Stimulated activated CD4-positive, alpha-beta T cell treated with anti-CD3 and anti-CD28 coated beads, TNF-alpha, amount 100 ng/mL, for 48 hours (primary cell): Measurements from ENCODE around the gene HES7.
"Not testable (repeated sequence)": the region's sequence is repeated elsewhere in the genome, so short reads cannot be mapped to it uniquely, and the experiment has no call there.

Source experiments
- DNase-seq, 3 donors: peaks; one replicate each; pipeline ENCODE4 v3.0.0-alpha.2; 2020; ENCODE audit warnings: low read depth in 3 of 3

The HES7 gene

DNA sequence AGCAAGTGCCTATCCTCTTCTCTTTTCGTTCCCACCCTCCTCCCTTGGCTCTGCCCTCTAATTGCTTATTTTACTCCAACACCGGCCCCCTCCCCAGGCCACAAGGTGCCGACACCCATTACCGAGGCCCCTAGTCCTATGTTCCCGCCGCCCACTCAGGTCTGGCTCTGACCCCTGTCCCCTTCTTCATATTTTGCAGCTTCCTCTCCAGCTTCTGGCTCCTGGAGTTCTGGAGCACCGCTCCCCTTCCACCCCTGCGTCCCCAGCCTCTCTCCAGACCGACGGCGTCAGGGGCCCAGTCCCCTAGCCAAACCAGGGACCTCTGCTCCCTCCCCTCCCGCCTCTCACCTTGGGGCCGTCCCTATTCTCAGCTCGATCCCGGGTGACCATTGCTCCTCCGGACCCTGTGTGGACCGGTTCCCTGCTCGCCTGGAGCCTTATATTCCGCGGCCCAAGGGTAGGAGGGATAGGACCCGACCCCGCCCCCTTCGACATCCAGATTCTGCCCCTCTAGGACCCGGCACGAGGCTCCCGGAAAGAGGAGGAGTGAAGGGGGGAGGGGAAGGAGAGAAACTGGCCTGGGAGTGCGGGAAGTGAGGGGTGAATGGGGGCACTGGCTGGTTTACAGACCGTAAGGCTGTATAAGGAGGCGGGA lies at the start of gene HES7:
Gene HES7, minus strand, starts transcription at position 412 of the 655 bp plus-strand sequence. Its CDS starts 22 bp downstream, at position 390.
- DNase-seq, result no peak

DNA sequence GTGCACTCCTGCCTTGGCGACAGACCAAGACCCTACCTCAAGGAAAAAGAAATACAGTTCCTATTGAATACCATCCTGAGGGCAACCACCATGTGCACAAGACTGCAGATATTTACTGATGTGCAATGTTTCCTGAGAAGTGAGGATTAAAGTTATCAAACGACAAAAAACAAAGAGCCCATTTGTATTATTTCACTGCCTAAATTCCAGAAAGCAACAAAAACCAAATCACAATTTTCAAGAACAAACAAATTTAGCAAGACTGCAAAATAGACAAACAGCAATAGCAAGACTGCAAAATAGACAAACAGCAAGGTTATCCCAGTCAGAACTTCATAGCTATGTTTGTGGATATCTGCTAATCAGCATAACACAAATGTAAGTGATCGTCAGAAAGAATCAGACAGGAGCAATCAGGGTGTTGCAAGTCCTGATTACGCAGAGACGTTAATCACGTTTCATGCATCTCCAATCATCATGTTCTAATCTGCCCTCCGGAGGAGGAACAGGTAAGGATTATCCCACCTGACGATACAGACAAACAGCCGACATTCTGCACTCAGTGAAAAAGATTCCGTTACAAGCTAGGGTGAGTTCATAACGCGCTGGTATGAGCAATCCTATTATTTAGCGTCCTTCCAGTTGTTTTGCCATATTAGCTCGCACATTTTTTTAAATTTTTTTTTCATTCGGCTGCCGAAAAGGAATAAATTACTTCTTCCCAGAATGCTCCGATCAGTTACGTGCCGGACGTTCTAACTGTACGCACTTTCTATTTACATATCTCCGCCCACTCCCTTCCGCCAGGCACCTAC lies 49.4 kb upstream of the HES7 start:
- DNase-seq, result peak in 2 of 3 donors; percentile 67 to 77

DNA sequence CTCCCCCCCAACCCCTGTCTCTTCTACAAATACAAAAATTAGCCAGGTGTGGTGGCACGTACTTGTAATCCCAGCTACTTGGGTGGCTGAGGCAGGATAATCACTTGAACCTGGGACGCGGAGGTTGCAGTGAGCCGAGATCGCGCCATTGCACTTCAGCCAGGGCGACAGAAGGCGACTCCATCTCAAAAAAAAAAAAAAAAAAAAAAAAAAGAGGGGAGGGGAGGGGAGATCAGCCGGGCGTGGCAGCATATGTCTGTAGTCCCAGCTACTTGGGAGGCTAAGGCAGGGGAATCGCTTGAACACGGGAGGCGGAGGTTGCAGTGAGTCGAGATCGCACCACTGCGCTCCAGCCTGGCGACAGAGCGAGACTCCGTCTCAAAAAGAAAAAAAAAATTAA lies 46.3 kb upstream of the HES7 start:
- not testable (repeated sequence) for DNase-seq

DNA sequence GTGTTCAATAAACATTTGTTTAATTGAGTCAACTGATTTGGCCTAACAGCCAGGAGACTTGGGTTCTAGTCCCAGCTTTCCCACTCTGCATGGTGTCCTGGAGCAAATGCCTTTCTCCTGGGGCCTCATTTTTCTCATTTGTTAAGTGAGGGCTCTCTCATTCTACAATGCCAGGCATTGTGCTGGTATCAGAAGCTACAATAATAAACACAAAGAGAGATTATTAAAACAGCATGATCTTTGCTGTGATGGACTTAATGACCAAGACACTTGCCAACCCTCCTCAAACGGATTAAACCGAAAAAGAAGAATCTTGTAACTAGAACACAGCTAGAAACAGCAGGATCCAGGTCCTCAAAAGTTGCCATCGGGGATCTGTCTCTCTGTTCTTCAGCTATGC lies 43.6 kb upstream of the HES7 start:
- DNase-seq, result no peak

DNA sequence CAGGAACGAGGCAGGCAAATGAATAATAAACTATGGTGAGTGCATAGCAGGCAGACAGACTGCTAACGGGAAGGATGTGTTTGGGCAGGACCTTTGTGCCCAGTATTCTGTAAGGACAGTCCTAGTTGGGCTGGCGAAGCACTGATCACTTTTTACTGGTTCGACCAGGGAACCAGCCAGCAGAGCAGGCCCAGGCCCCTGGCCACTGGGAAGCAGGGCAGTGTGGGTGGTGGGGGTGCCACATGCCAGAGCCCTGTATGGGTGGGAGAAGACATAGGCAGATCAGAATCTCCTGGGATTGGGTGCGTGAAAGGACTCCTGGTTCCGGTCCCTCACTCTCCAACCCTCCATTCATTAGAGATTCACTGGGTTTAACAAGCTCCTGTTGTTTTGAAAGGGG lies 42.8 kb upstream of the HES7 start:
- no peak for DNase-seq

DNA sequence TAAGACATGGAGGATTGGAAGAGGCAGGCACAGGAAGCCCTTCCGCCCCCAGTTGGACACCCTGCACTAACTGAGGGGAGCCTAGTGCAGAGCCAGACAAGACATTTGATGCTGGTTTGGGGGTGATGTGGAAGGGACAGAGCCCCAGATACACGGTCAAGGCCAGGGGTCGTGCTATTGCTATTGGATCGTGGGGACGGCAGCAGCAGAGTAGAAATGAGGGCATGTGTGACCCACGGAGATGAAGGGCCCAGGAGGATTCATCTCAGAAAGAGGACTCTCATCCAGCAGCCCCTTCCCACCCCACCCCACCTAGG lies 40.9 kb upstream of the HES7 start:
- DNase-seq, result no peak

DNA sequence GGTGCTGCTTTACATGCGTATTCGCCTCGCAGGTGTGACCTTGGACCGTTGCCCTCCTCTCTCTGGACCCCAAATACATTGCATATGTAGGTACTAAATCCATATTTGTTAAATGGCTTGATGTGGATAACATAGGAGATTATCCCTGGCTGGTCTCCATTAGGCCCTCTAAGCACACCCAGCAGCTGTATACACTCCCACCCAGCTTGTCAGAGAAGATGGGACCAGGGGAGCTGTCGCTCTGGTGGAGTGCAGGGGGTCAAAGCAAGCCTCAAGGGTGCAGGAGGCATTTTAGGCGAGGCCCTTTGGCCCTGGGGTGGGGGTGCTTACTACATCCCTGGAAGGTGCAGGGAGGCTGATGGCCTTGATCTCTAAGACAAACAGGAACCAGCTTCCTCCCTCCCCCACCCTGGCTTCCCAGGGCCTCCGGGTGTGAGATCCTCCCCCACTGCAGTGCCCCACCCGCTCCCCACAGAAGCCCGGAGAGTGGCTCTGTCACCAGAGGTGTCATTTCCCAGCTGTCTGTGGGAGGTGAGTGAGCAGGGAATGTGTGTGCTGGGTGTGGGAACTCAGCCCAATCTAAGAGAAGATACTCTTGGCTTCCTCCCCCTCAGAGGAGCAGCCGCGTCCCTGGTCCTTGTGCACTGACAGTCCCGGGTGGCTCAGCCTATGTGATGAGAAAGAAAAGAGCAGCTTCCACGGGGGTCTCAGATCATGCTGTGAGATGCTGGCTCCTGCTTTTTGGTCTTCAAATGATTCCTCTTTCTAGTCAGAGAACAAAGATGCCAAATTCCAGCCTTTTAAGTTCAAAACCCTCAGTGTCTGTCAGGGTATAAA lies 40.3 kb upstream of the HES7 start:
- DNase-seq, result peak in 1 of 3 donors; percentile 78

DNA sequence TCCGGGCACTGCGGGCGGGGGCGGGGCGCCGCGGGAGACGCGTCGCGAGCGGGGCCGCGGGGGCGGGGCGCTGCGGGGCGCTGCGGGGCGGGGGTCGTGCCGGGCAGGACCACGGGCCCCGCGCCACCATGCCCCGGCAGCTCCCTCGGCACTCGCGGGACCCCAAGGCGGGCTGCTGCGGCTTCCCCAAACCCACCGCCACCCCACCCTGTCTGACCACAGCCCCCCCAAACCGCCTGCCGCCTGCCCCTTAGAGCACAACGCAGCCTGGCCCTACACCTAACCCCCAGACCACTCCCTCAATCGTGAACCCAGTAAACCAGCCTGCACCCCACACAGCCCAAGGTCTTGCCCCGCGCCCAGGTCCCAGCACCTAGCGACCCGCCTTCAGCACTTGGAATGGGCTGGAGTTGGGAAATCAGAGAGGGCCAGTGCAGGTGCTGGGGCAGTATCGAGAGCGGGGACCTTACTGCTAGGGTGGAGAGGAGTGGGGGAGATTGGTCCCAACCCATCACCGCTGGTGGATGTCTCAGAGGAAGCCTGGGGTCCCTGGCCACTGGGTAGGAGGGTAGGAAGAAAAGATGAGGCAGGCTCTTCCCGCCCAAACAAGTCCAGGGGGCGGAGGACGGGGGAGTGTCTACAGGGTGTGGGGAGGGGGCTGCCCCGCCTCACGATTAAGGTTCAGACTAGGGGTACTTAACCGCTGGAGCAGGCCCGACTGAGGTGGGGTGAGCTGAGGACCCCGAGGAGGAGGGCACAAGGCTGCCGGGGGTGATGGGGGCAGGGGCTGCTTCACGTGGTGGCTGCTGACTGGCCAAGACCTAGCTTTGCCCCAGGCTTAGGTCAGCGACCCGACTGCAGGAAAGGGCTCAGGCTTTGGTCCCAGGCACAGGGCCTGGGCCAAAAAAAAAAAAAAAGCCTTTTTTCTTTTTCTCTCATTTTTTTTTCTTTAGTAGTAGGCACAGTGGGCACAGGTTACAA lies 39.4 kb upstream of the HES7 start:
- no peak for DNase-seq

DNA sequence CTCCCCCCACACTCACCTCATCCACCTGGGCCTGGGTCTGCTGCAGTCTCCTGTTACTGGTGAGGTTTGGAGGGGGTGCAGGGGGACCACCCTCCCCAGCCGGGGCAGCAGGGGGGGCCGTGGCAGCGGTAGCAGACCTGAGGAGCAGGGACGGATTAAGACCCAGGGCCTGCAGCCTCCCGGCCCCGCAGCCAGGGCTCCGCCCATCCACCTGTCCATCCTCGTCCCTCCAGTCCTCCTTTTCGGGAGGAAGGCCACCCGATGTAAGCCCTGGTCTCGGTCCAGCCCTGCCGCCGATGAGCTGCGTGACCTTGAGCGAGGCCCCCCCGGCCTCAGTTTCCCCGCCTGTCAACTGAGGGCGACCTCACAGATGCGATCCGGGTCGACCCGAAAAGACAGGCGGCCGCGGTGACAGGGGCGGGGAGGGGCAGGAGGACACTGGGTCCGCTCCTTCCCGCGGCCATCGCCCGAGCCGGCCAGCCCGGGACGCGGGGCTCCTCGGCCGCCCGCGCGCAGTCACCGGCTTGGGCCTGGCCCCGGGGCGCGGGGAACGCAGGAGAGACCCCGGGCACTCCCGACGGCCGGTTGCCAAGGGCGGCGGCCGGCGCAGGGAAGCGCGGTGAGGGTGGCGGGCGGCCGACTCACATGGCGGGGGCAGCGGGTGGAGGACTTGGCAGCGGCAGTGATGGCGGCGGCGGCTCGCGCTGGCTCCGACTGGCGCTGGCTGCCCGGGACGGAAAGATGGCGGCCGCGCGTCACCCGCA lies 38.5 kb upstream of the HES7 start, which contains the start of gene VAMP2:
Gene VAMP2, minus strand, starts transcription at position 716 of the 764 bp plus-strand sequence. Its CDS starts 69 bp downstream, at position 647.
- peak in 2 of 3 donors; percentile 66 to 72 for DNase-seq

DNA sequence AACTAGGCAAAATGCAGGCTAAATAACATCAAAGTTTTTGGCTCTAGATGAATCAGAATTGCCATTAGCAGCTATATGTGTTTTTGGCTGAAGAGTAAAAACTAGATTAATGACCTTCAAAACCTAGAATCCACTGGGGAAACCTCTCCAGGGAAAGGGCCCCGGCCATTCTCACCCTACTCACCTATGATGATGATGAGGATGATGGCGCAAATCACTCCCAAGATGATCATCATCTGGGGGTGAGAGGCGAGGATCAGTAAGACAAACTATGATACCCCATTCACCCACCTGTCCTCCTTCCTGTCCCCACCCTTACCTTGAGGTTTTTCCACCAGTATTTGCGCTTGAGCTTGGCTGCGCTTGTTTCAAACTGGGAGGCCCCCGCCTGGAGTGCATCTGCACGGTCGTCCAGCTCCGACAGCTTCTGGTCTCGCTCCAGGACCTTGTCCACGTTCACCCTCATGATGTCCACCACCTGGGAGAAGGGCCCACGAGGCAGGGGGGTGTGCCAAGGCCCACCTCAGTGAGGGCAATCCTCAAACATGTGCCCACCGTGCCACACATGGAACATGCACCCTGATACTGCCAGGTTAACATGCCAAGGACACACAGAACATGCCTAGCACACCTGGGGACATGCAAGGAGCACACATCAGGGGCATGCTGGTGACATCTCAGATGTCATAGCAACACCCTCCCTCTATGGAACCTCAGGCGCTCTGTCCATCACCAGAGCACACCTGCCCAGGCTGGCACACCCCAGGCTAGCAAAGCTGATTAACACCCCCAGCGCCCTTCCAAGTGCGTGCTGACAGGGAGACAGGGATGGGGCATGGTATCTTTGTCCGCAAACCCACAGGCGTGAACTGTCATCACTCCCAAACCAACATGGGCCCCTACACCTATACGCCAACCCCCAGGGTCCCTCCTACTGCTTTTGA lies 37.7 kb upstream of the HES7 start:
- no peak for DNase-seq

DNA sequence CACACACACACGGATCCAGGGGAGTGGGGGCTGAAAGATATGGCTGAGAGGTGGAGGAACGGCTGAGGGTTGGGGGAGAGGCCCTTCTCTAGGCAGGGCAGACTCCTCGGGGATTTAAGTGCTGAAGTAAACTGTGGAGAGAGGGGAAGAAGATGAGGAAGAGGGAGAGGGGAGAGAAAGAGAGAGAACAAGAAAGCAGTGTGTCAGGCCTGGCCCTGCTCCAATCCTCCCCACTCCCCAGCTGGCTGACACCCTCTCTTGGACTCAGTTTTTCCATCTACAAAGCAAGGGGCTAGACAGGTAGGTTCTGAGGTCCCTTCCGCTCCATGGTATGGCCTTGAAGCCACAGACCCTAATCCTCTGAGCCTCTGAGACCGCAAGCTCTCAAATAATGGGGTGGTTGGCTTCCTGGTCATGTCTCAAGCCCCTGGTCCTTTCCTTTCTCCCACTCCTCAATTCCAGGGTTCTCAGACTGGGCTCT lies 36.9 kb upstream of the HES7 start:
- no peak for DNase-seq

DNA sequence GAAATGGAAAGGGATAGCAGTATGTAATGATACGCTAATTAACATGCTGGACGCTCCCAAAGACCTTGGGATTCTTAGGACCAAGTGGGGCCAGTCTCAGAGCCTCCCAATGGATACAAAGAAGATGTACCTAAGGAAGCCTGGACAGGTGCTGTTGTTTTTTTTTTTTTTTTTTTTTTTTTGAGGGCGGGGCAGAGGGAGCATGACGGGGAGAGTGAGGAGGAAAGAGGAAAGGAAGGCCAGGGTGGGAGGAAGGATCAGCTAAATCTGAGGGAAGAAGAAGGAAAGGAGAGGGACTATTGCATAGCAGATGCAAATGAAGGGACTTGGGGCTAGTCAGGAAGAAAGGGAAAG lies 36.3 kb upstream of the HES7 start:
- no peak for DNase-seq

DNA sequence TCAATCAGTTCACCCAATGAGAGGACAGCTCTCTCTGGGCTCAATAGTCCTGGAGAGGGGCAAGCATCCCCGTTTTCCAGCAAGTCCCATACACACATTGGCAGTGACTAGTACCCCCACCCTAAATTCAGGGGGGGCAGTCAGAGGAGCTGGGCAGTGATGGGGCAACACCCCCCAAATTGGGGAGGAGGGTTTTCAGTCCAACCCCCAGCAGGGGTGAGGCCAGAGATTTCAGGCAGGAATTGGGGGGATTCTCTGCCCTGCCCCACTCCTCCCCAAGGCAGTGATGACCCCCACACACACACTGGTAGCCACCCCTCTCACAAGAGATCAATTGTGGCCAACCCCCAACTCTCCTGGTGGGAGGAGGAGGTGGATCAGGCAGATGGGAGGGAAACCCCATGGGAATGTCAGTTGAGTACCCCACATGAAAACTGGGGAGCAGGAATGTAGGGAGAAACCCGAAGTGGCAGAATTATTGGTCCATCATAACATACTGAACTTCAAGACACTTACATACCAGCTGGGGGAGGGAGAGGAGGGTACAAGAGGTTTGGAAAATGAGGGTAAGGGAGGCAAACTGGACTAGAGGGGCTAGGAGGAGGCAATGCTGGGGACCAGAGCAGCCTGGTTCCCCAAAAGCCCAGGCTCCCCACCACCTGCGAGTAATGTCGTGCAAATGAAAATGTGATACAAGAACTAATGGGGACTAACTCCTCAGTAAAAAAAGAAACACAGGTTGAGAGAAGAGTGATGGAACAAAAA lies 35.7 kb upstream of the HES7 start:
- no peak for DNase-seq

DNA sequence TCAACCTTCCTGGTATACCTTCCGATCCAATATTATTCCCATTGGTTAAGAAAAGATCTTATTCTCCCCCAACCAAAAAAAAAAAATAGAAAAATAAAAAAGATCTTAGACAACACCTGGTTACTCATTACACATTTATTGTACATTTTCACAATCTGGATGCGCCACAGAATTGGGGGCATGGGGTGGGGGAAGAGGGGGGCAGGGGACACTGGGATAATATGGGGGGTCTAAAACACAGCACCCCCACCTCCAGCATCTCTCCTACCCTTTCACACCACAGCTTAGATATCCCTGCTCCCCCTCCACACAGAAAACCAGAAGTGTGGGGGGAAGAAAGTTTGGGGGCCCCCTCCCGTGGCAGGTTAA lies 35.1 kb upstream of the HES7 start:
- DNase-seq, result no peak

DNA sequence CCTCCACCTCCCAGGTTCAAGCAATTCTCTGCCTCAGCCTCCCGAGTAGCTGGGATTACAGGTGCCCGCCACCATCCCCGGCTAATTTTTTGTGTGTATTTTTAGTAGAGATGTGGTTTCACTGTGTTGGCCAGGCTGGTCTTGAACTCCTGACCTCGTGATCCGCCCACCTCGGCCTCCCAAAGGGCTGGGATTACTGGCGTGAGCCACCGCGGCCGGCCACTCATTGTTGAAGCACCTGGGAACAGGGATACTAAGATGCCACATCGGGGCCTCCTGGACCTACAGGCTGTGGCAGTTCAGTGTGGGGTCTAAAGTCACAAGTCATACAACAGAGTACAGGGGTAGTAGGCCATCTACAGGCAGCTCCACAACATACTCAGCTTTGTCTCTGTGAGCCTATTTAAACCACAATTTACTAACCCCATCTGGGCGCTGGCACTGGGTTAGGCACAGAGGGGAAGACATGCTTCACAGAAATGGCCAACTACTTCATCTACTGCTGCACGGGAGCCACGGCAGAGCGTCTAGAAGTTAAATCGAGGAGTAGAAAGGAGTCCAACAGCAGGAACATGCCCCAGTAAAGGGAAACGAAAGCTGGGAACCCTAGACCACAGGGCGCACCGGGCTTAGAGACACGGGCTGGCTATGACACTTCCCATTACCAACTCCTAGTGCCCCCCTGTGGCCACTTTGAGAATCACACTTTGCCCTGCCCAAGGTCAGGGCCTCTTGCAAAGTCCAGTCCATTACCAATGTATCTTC lies 34.5 kb upstream of the HES7 start:
- DNase-seq, result peak; percentile 76 to 83 (median 82)

DNA sequence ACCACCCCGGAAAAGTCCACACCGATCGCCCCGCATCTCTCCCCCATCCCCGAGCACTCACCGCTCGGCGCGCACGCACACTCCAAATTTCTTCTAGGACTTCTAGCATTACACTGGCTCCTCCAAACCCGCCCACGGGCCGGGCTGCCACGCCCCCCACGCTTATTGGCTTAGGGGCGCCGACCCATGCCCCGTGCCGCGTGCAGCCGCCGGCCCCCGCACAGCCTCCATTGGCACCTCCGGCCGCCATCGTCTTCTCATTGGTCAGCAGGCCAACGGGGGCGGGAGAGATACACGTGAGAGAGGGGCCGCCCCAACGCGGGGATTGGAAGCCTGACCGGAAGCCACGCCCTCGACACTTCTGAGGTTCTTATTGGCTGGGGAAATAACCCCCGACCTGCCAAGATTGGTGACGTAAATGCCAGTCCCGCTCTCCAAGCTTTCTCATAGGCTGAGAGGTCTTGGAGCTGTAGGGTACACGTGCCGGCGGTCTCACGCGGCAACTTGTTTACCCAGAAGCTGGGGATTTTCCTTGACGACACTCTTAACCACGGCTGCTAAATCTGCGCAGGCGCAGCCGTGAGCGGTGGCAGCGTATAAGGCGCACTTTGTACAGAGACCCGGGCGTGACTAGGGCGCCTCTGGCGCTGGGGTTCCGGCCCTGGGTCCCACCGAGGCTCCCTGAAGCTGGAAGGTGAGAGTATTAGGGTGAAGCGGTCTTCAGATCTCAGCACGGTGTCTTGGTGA lies 32.5 kb upstream of the HES7 start:
- DNase-seq, result peak; percentile 100

DNA sequence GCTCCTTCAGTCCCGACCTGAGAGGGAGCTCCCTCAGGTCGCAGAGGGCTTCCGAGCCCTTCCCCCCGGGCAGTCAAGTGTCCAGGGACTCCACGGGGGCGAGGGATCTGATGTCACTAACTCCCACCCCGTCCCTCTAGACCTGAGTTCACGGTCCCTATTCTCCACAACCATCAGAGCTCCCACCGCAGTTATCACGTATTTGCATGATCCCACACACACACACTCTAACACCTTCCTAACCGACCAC lies 32.0 kb upstream of the HES7 start:
- DNase-seq, result no peak
